Kidney (tissue), 14 donors: Measurements from ENCODE around the gene DDX25. TPM values are rescaled to one million over a fixed set of nuclear protein-coding genes. Genes with fewer than 3 reads are reported as not detected.

Experiments used
- DNase-seq, 5 donors: peaks; one replicate each; pipeline ENCODE4 v3.0.0-alpha.2; 2013 to 2020
- FAIRE-seq: peaks from 2 replicates; lab custom pipeline; 2012; peaks lifted over from hg19 to GRCh38; lab: Jason Lieb, UNC
- H3K27ac ChIP-seq, 2 donors: one replicate each; pipeline ENCODE4 v1.7.0; 2013; ENCODE audit warnings: low read depth in 2 of 2, low read length in 2 of 2, inconsistent platforms in 1 of 2
- H3K27me3 ChIP-seq: one replicate; pipeline ENCODE4 v1.7.1; 2013; ENCODE audit warnings: low read length, inconsistent platforms; ENCODE audit not compliant: control insufficient read depth, insufficient read depth
- H3K36me3 ChIP-seq, 3 donors: one replicate each; pipeline versions ENCODE4 v1.7.0 to v1.7.1; 2013; ENCODE audit warnings: low read length in 3 of 3, control low read depth in 1 of 3, inconsistent platforms in 1 of 3; ENCODE audit not compliant: insufficient read depth in 3 of 3, control insufficient read depth in 2 of 3
- H3K4me1 ChIP-seq, 3 donors: one replicate each; pipeline versions ENCODE4 v1.7.0 to v1.7.1; 2013; ENCODE audit warnings: low read length in 3 of 3, inconsistent platforms in 1 of 3, low read depth in 1 of 3; ENCODE audit not compliant: control insufficient read depth in 2 of 3, insufficient read depth in 2 of 3
- H3K4me3 ChIP-seq, 3 donors: one replicate each; pipeline versions ENCODE4 v1.7.0 to v1.8.1; 2013; ENCODE audit warnings: low read length in 3 of 3, control low read depth in 1 of 3, inconsistent platforms in 1 of 3
- H3K9ac ChIP-seq, 3 donors: one replicate each; pipeline versions ENCODE4 v1.7.0 to v1.7.1; 2013; ENCODE audit warnings: low read length in 3 of 3, control low read depth in 1 of 3, inconsistent platforms in 1 of 3
- H3K9me3 ChIP-seq, 3 donors: one replicate each; pipeline versions ENCODE4 v1.7.0 to v1.7.1; 2013; ENCODE audit warnings: low read length in 3 of 3, control low read depth in 1 of 3, inconsistent platforms in 1 of 3; ENCODE audit not compliant: control insufficient read depth in 2 of 3, insufficient read depth in 1 of 3
- intact Hi-C: fragments of 100-400 bp; cut with DNase I; formaldehyde crosslinking; loops from one replicate; pipeline ENCODE4 v1.11.1; 2022
- polyA plus RNA-seq: library from polyadenylated mRNA; stranded (reverse); fragments of 350-450 nt; fragmentation: Illumina TruSeq; extraction: RNeasy Lipid Tissue Mini Kit (QIAGEN cat#74804); gene quantifications from one replicate; pipeline ENCODE4 v1.2.3, GENCODE V29; 2014; ENCODE audit warnings: low read depth, low replicate concordance; ENCODE audit not compliant: insufficient read depth
- total RNA-seq: library from RNA; stranded (reverse); fragmentation: NEBNext Ultra II Directional; extraction: Animal tissue kit (Norgen Biotek cat#: 25700); gene quantifications from one replicate; pipeline ENCODE4 v1.2.1, GENCODE V29; 2021
- TF ChIP-seq, protein P1 (sequence below): IDR thresholded peaks from 3 replicates; pipeline ENCODE4 v1.5.1; 2012; ENCODE audit warnings: mild to moderate bottlenecking, moderate library complexity, borderline replicate concordance; ENCODE audit not compliant: insufficient read depth; ENCODE audit errors: extremely low read depth
- donor health status: control.
- donor health status: control.
- donor health status: control.
- donor health status: control.
- donor health status: control.
- donor health status: DM: yes; HTN: yes; CAD: no.
- donor health status: Normal renal cell carcinoma (clear cell type).

Gene DDX25
- total and polyA plus RNA-seq, 2 donors from 2014 or later, result 1.1 to 3.8 TPM

DNA sequence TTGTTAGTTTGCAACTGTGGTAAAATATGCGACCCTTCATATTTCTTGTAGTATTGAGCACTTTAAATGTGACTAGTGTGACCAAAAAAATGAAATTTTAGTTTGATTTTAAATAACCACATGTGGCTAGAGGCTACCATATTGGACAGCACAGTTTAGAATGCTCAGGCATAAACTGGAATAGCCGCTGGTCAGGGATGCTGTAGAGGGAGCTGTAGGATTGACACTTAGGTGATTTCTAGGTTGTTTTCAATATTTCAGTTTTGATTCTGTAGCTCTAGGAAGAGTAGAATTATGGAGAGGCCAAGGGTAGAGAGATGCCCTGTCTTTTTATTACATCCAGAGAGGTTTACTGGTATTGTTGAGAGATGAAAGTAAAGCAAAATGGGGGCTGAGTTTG is 30.7 kb downstream of the DDX25 start:
- TF ChIP-seq, protein P1, sequence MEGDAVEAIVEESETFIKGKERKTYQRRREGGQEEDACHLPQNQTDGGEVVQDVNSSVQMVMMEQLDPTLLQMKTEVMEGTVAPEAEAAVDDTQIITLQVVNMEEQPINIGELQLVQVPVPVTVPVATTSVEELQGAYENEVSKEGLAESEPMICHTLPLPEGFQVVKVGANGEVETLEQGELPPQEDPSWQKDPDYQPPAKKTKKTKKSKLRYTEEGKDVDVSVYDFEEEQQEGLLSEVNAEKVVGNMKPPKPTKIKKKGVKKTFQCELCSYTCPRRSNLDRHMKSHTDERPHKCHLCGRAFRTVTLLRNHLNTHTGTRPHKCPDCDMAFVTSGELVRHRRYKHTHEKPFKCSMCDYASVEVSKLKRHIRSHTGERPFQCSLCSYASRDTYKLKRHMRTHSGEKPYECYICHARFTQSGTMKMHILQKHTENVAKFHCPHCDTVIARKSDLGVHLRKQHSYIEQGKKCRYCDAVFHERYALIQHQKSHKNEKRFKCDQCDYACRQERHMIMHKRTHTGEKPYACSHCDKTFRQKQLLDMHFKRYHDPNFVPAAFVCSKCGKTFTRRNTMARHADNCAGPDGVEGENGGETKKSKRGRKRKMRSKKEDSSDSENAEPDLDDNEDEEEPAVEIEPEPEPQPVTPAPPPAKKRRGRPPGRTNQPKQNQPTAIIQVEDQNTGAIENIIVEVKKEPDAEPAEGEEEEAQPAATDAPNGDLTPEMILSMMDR, result no peak
- Histone ChIP-seq H3K27me3 (no peaks in the 10 kb centered on the region), H3K9ac (no peak overlapping the region), H3K4me3 (no peak overlapping the region), H3K27ac (no peak overlapping the region), H3K4me1 (no peaks in the 10 kb centered on the region), H3K36me3 (no peaks in the 10 kb centered on the region), H3K9me3 (no peaks in the 10 kb centered on the region)
- DNase-seq (no peak), FAIRE-seq (no peak)
- intact Hi-C loops, result no loop called here

- Histone ChIP-seq H3K9me3 (no peaks in the 10 kb centered on the region), H3K36me3 (no peaks in the 10 kb centered on the region), H3K27ac (no peak overlapping the region), H3K27me3 (no peaks in the 10 kb centered on the region), H3K9ac (no peak overlapping the region), H3K4me3 (no peak overlapping the region), H3K4me1 (no peaks in the 10 kb centered on the region)
- DNase-seq (no peak), FAIRE-seq (no peak)
- TF ChIP-seq, protein P1, result no peak
- intact Hi-C loops, result no loop called here
Observed at GRCh38 chr11:125935618-125936199, 31.4 kb downstream of the DDX25 start.

DNA sequence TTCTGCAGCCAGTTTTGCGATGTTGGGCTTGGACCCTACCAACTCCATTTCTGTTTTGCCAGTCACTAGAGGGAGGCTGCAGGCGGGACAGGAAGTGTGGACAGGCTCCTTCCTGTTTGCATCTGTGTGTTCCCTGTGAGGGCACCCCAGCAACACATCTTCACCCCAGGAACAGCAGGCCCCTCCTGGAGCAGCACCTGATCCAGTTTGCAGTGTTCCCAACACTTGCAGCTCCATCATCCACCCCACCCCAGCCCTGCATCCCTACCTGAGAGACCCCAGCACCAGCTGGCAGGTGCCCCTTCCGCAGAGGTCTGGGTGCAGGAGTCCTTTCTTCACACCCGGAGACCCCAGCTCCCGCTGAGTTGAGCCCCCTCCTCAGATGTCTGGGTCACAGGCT is 34.1 kb downstream of the DDX25 start:
- Histone ChIP-seq H3K4me3 (no peak overlapping the region), H3K27ac (no peak overlapping the region), H3K9ac (no peak overlapping the region), H3K27me3 (no peaks in the 10 kb centered on the region), H3K36me3 (no peaks in the 10 kb centered on the region), H3K4me1 (no peaks in the 10 kb centered on the region), H3K9me3 (no peaks in the 10 kb centered on the region)
- FAIRE-seq (no peak), DNase-seq (no peak)
- intact Hi-C loops, result no loop called here
- TF ChIP-seq, protein P1, result no peak

DNA sequence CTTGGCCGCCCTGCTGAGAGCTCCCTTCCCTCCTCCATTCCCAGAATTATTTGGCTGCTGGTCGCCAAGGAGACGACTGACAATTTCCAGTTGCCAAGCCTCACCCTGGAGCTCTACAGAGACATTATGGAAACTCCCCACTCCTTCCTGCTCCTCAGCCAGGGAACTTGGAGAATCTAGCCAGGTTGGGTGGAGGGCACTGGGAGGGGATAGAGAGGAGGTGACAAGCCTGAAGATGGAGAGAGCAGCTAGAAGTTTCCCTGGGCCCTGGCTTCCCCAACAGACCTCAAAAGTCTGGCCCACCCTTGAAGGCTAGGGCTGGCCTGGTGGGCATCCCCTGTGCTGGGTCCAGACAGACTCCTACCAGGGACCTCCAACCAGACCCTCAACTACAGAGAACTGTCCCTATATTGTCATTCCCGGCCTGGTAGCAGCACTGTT is 34.8 kb downstream of the DDX25 start:
- Histone ChIP-seq H3K27me3 (no peaks in the 10 kb centered on the region), H3K36me3 (no peaks in the 10 kb centered on the region), H3K9ac (no peak overlapping the region), H3K27ac (no peak overlapping the region), H3K4me1 (no peaks in the 10 kb centered on the region), H3K9me3 (no peaks in the 10 kb centered on the region), H3K4me3 (no peak overlapping the region)
- TF ChIP-seq, protein P1, result no peak
- DNase-seq, result no peak
- intact Hi-C loops, result no loop called here
- FAIRE-seq, result no peak
